Kidney (tissue), 14 donors: ENCODE measurements around the gene SERPINB5. TPM values are rescaled to one million over a fixed set of nuclear protein-coding genes. Genes with fewer than 3 reads are reported as not detected.
A peak's percentile ranks its signal among the peaks of the same experiment; 100 is the strongest.

Source experiments
- DNase-seq, 5 donors: peaks; one replicate each; pipeline ENCODE4 v3.0.0-alpha.2; 2013 to 2020
- FAIRE-seq: peaks from 2 replicates; lab custom pipeline; 2012; peaks lifted over from hg19 to GRCh38; lab: Jason Lieb, UNC
- H3K27ac ChIP-seq, 2 donors: one replicate each; pipeline ENCODE4 v1.7.0; 2013; ENCODE audit warnings: low read depth in 2 of 2, low read length in 2 of 2, inconsistent platforms in 1 of 2
- H3K27me3 ChIP-seq: one replicate; pipeline ENCODE4 v1.7.1; 2013; ENCODE audit warnings: low read length, inconsistent platforms; ENCODE audit not compliant: control insufficient read depth, insufficient read depth
- H3K36me3 ChIP-seq, 3 donors: one replicate each; pipeline versions ENCODE4 v1.7.0 to v1.7.1; 2013; ENCODE audit warnings: low read length in 3 of 3, control low read depth in 1 of 3, inconsistent platforms in 1 of 3; ENCODE audit not compliant: insufficient read depth in 3 of 3, control insufficient read depth in 2 of 3
- H3K4me1 ChIP-seq, 3 donors: one replicate each; pipeline versions ENCODE4 v1.7.0 to v1.7.1; 2013; ENCODE audit warnings: low read length in 3 of 3, inconsistent platforms in 1 of 3, low read depth in 1 of 3; ENCODE audit not compliant: control insufficient read depth in 2 of 3, insufficient read depth in 2 of 3
- H3K4me3 ChIP-seq, 3 donors: one replicate each; pipeline versions ENCODE4 v1.7.0 to v1.8.1; 2013; ENCODE audit warnings: low read length in 3 of 3, control low read depth in 1 of 3, inconsistent platforms in 1 of 3
- H3K9ac ChIP-seq, 3 donors: one replicate each; pipeline versions ENCODE4 v1.7.0 to v1.7.1; 2013; ENCODE audit warnings: low read length in 3 of 3, control low read depth in 1 of 3, inconsistent platforms in 1 of 3
- H3K9me3 ChIP-seq, 3 donors: one replicate each; pipeline versions ENCODE4 v1.7.0 to v1.7.1; 2013; ENCODE audit warnings: low read length in 3 of 3, control low read depth in 1 of 3, inconsistent platforms in 1 of 3; ENCODE audit not compliant: control insufficient read depth in 2 of 3, insufficient read depth in 1 of 3
- intact Hi-C: fragments of 100-400 bp; cut with DNase I; formaldehyde crosslinking; loops from one replicate; pipeline ENCODE4 v1.11.1; 2022
- polyA plus RNA-seq: library from polyadenylated mRNA; stranded (reverse); fragments of 350-450 nt; fragmentation: Illumina TruSeq; extraction: RNeasy Lipid Tissue Mini Kit (QIAGEN cat#74804); gene quantifications from one replicate; pipeline ENCODE4 v1.2.3, GENCODE V29; 2014; ENCODE audit warnings: low read depth, low replicate concordance; ENCODE audit not compliant: insufficient read depth
- total RNA-seq: library from RNA; stranded (reverse); fragmentation: NEBNext Ultra II Directional; extraction: Animal tissue kit (Norgen Biotek cat#: 25700); gene quantifications from one replicate; pipeline ENCODE4 v1.2.1, GENCODE V29; 2021
- TF ChIP-seq, protein P1 (sequence below): IDR thresholded peaks from 3 replicates; pipeline ENCODE4 v1.5.1; 2012; ENCODE audit warnings: mild to moderate bottlenecking, moderate library complexity, borderline replicate concordance; ENCODE audit not compliant: insufficient read depth; ENCODE audit errors: extremely low read depth
- donor health status: control.
- donor health status: control.
- donor health status: control.
- donor health status: control.
- donor health status: control.
- donor health status: DM: yes; HTN: yes; CAD: no.
- donor health status: Normal renal cell carcinoma (clear cell type).

SERPINB5 gene
- total and polyA plus RNA-seq, 2 donors from 2014 or later, result not detected

DNA sequence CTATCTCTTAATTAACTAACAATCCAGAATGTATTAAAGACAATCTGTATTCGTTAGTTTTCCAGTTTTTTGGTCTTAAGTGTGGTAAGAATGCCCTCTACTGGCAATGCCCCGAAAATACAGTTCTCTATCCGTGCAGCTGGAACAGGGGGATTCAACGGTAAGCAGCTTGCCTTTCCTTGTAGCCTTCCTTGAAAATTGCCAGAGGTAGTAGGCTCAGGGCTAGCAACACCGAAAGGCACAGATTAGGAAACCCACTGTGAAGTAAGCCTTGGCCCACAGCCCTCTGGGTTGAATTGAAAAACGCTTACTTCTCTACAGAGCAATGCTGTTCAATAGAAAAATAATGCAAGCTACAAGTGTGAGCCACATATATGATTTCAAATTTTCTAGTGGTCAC lies 37.4 kb upstream of the SERPINB5 start:
- Histone ChIP-seq H3K9me3 (no peaks in the 10 kb centered on the region), H3K9ac (no peak overlapping the region), H3K36me3 (no peaks in the 10 kb centered on the region), H3K27me3 (no peaks in the 10 kb centered on the region), H3K27ac (no peak overlapping the region), H3K4me1 (no peaks in the 10 kb centered on the region), H3K4me3 (no peak overlapping the region)
- intact Hi-C loops, result loop anchor here (10.0 kb wide), 2 partner anchors 95 to 425 kb away; no protein-coding TSS in a partner anchor
- DNase-seq (peak in 4 of 5 donors; percentile 51 to 80 (median 72)), FAIRE-seq (peak; percentile 94)
- TF ChIP-seq, protein P1, sequence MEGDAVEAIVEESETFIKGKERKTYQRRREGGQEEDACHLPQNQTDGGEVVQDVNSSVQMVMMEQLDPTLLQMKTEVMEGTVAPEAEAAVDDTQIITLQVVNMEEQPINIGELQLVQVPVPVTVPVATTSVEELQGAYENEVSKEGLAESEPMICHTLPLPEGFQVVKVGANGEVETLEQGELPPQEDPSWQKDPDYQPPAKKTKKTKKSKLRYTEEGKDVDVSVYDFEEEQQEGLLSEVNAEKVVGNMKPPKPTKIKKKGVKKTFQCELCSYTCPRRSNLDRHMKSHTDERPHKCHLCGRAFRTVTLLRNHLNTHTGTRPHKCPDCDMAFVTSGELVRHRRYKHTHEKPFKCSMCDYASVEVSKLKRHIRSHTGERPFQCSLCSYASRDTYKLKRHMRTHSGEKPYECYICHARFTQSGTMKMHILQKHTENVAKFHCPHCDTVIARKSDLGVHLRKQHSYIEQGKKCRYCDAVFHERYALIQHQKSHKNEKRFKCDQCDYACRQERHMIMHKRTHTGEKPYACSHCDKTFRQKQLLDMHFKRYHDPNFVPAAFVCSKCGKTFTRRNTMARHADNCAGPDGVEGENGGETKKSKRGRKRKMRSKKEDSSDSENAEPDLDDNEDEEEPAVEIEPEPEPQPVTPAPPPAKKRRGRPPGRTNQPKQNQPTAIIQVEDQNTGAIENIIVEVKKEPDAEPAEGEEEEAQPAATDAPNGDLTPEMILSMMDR, result peak; percentile 83

DNA sequence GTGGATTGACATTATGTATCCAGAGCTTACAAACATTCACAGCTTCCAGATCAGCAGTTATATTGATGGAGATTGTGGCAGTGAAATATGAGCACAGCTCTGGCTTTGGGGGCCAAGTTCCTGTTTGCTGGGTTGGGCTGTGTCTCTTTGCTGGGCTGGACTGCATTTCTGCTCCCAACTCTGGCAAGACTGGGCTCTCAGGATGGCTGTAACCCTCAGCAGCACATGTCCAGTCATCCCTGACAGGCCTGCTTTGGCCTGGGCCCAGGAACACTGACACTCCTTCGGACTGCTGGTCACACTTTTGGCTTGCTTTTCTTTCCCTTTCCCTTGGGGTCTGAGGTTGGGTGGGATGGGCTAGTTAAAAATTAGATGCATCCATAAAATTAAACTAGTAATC lies 36.5 kb upstream of the SERPINB5 start:
- Histone ChIP-seq H3K36me3 (no peaks in the 10 kb centered on the region), H3K9me3 (no peaks in the 10 kb centered on the region), H3K4me3 (no peak overlapping the region), H3K9ac (no peak overlapping the region), H3K27ac (no peak overlapping the region), H3K4me1 (no peaks in the 10 kb centered on the region), H3K27me3 (no peaks in the 10 kb centered on the region)
- FAIRE-seq (no peak), DNase-seq (no peak)
- intact Hi-C loops, result no loop called here
- TF ChIP-seq, protein P1, result no peak

DNA sequence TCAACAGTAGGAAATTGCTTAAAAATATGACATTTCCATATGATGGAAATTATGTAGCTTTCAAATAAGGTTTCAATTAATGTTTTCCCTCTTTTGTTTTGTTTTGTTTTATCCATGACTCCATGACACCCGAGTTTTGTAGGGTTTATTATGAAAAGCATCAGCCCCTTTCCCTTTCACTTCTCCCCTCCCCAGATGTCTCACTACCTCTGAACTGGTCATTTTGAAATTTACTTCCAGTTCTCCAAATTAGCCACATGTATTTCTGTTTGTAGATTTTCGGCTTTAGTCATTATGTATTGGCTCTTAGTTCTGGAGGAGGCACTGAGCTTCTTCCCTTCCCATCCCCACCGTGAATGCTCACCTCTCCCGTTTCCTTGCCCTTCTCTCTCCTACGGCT lies 35.9 kb upstream of the SERPINB5 start:
- no peak for FAIRE-seq
- Histone ChIP-seq H3K27me3 (no peaks in the 10 kb centered on the region), H3K36me3 (no peaks in the 10 kb centered on the region), H3K4me1 (no peaks in the 10 kb centered on the region), H3K27ac (no peak overlapping the region), H3K9me3 (no peaks in the 10 kb centered on the region), H3K4me3 (no peak overlapping the region), H3K9ac (no peak overlapping the region)
- intact Hi-C loops, result no loop called here
- DNase-seq, result no peak
- TF ChIP-seq, protein P1, result no peak

DNA sequence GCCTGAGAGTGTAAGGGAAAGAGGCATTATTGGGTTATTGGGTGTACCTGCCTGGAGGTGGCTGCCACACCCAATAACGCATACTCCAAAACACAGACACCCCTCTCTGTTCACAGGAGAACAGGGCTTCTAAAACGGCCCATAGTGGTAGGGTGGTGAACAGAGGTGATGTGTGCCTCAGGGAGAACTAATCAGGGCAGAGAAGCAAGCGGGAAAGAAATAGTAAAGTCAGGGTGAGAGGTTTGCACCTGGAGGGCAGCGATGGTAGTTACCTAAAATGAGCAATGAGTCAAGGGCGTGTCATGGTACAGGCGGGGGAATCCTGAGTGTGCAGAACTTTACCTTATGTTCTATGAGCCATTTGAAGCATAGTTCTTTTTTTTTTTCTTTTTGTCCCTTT lies 32.9 kb upstream of the SERPINB5 start:
- Histone ChIP-seq H3K4me3 (no peak overlapping the region), H3K9me3 (no peaks in the 10 kb centered on the region), H3K27me3 (no peaks in the 10 kb centered on the region), H3K4me1 (no peaks in the 10 kb centered on the region), H3K36me3 (no peaks in the 10 kb centered on the region), H3K27ac (no peak overlapping the region), H3K9ac (no peak overlapping the region)
- intact Hi-C loops, result no loop called here
- no peak for FAIRE-seq
- TF ChIP-seq, protein P1, result no peak
- DNase-seq, result no peak
